Mesendoderm (in vitro differentiated cells): Measurements from ENCODE around the gene CABLES2.

Source experiments
- DNase-seq: peaks from one replicate; pipeline ENCODE4 v3.0.0; 2013
- H2AK5ac ChIP-seq: 2 replicates; pipeline ENCODE4 v1.6.1; 2013; ENCODE audit warnings: low read length, inconsistent platforms
- H2BK120ac ChIP-seq: 2 replicates; pipeline ENCODE4 v1.6.1; 2013; ENCODE audit warnings: low read depth, mild to moderate bottlenecking, low read length, moderate library complexity, mixed read lengths
- H2BK15ac ChIP-seq: replicated peaks from 2 replicates; pipeline ENCODE4 v1.6.1; 2013; ENCODE audit warnings: low read depth, mild to moderate bottlenecking, moderate library complexity
- H2BK5ac ChIP-seq: 2 replicates; pipeline ENCODE4 v1.6.1; 2013; ENCODE audit warnings: low read length, inconsistent platforms
- H3K18ac ChIP-seq: 2 replicates; pipeline ENCODE4 v1.6.1; 2013; ENCODE audit warnings: mild to moderate bottlenecking, low read length, mixed read lengths
- H3K23ac ChIP-seq: one replicate; pipeline ENCODE4 v1.6.1; 2013; ENCODE audit warnings: low read length
- H3K27ac ChIP-seq: 2 replicates; pipeline ENCODE4 v1.5.1; 2013; ENCODE audit warnings: low read depth, mild to moderate bottlenecking, inconsistent platforms, low read length, moderate library complexity
- H3K27me3 ChIP-seq: 2 replicates; pipeline ENCODE4 v1.6.1; 2013; ENCODE audit warnings: low read length, control low read depth, mild to moderate bottlenecking, inconsistent platforms; ENCODE audit not compliant: insufficient read depth, poor library complexity
- H3K36me3 ChIP-seq: 2 replicates; pipeline ENCODE4 v1.6.1; 2013; ENCODE audit warnings: low read length, inconsistent platforms; ENCODE audit not compliant: control insufficient read depth, insufficient read depth
- H3K4ac ChIP-seq: one replicate; pipeline ENCODE4 v1.6.1; 2013; ENCODE audit warnings: low read depth, mild to moderate bottlenecking, low read length, moderate library complexity
- H3K4me1 ChIP-seq: 2 replicates; pipeline ENCODE4 v1.6.1; 2013; ENCODE audit warnings: low read depth, low read length, inconsistent platforms; ENCODE audit not compliant: control insufficient read depth
- H3K4me2 ChIP-seq: 2 replicates; pipeline ENCODE4 v1.6.1; 2013; ENCODE audit warnings: low read length
- H3K4me3 ChIP-seq: 2 replicates; pipeline ENCODE4 v1.5.1; 2013; ENCODE audit warnings: mild to moderate bottlenecking, low read length
- H3K56ac ChIP-seq: one replicate; pipeline ENCODE4 v1.6.1; 2013; ENCODE audit warnings: low read length
- H3K79me1 ChIP-seq: 2 replicates; pipeline ENCODE4 v1.6.1; 2013; ENCODE audit warnings: low read length, inconsistent platforms
- H3K79me2 ChIP-seq: 2 replicates; pipeline ENCODE4 v1.6.1; 2013; ENCODE audit warnings: mild to moderate bottlenecking, low read length; ENCODE audit not compliant: control insufficient read depth, insufficient read depth
- H3K9ac ChIP-seq: 2 replicates; pipeline ENCODE4 v1.6.1; 2013; ENCODE audit warnings: low read length, inconsistent platforms
- H4K5ac ChIP-seq: one replicate; pipeline ENCODE4 v1.6.1; 2013; ENCODE audit warnings: low read length
- H4K8ac ChIP-seq: one replicate; pipeline ENCODE4 v1.6.1; 2013; ENCODE audit warnings: low read depth, mild to moderate bottlenecking, control low read depth, low read length, moderate library complexity
- WGBS: extraction: QIAGEN DNeasy Blood & Tissue Kit; methylation state at CpG from one replicate; pipeline ENCODE4 v1.1.7; 2013; ENCODE audit warnings: low lambda C conversion rate, missing lambda C conversion rate; ENCODE audit not compliant: insufficient coverage; ENCODE audit errors: extremely low coverage; 5-methylcytosine and 5-hydroxymethylcytosine counted together

Gene CABLES2

GRCh38 chr20:62367136-62367632, 39.9 kb downstream of the CABLES2 start, which contains the start of gene LAMA5:
LAMA5 (minus strand) TSS chr20:62367312; CDS start chr20:62367245, 67 bp downstream.
- Histone ChIP-seq H3K56ac (peak within 1 kb of the TSS; percentile 88), H3K27me3 (no peaks in the 10 kb centered on the region), H3K4me2 (peak within 1 kb of the TSS; percentile 87), H3K18ac (peak within 1 kb of the TSS; percentile 88), H3K4me3 (peak within 1 kb of the TSS; percentile 70), H4K5ac (no peak within 1 kb of the TSS), H3K79me2 (peaks cover 21% of the 10 kb centered on the region), H3K4ac (peak within 1 kb of the TSS; percentile 86), H2AK5ac (no peak within 1 kb of the TSS), H3K79me1 (peaks cover 11% of the 10 kb centered on the region), H3K23ac (peak within 1 kb of the TSS; percentile 97), H3K27ac (peak within 1 kb of the TSS; percentile 82), H2BK120ac (peak within 1 kb of the TSS; percentile 51), H4K8ac (no peak within 1 kb of the TSS), H3K4me1 (peaks cover 10% of the 10 kb centered on the region), H2BK5ac (peak within 1 kb of the TSS; percentile 41), H2BK15ac (peak within 1 kb of the TSS; percentile 25), H3K9ac (peak within 1 kb of the TSS; percentile 88), H3K36me3 (no peaks in the 10 kb centered on the region)
- WGBS, result no CpG with 5 or more reads among the region's 70 CpGs
- DNase-seq, result peak; percentile 70

GRCh38 chr20:62366370-62367135, 40.5 kb downstream of the CABLES2 start:
- no peak overlapping the region for H2AK5ac ChIP-seq
- H3K23ac ChIP-seq, result peak overlapping the region; percentile 97
- peaks cover 12% of the 10 kb centered on the region for H3K4me1 ChIP-seq
- no peaks in the 10 kb centered on the region for H3K27me3 ChIP-seq
- H3K4me2 ChIP-seq, result peak overlapping the region; percentile 50
- H3K18ac ChIP-seq, result peak overlapping the region; percentile 88
- no peak overlapping the region for H2BK5ac ChIP-seq
- peak overlapping the region; percentile 82 for H3K27ac ChIP-seq
- no CpG with 5 or more reads among the region's 72 CpGs for WGBS
- peak overlapping the region; percentile 86 for H3K4ac ChIP-seq
- H2BK120ac ChIP-seq, result peak overlapping the region; percentile 51
- H3K36me3 ChIP-seq, result no peaks in the 10 kb centered on the region
- H3K4me3 ChIP-seq, result peak overlapping the region; percentile 70
- no peak overlapping the region for H4K5ac ChIP-seq
- H3K9ac ChIP-seq, result peak overlapping the region; percentile 88
- no peak overlapping the region for H2BK15ac ChIP-seq
- peak overlapping the region; percentile 88 for H3K56ac ChIP-seq
- H4K8ac ChIP-seq, result no peak overlapping the region
- peaks cover 11% of the 10 kb centered on the region for H3K79me1 ChIP-seq
- peaks cover 21% of the 10 kb centered on the region for H3K79me2 ChIP-seq
- DNase-seq, result peak; percentile 91

GRCh38 chr20:62365814-62366369, 41.2 kb downstream of the CABLES2 start:
- H3K23ac ChIP-seq, result no peak overlapping the region
- H4K8ac ChIP-seq, result no peak overlapping the region
- peak overlapping the region; percentile 43 for H3K18ac ChIP-seq
- peak; percentile 90 for DNase-seq
- H4K5ac ChIP-seq, result no peak overlapping the region
- H3K56ac ChIP-seq, result peak overlapping the region; percentile 74
- peaks cover 11% of the 10 kb centered on the region for H3K79me1 ChIP-seq
- no peak overlapping the region for H2BK15ac ChIP-seq
- peaks cover 21% of the 10 kb centered on the region for H3K79me2 ChIP-seq
- H3K4ac ChIP-seq, result no peak overlapping the region
- peak overlapping the region; percentile 82 for H3K27ac ChIP-seq
- H3K4me2 ChIP-seq, result peak overlapping the region; percentile 21
- no peak overlapping the region for H2BK5ac ChIP-seq
- no peak overlapping the region for H2BK120ac ChIP-seq
- no peaks in the 10 kb centered on the region for H3K27me3 ChIP-seq
- peaks cover 16% of the 10 kb centered on the region for H3K4me1 ChIP-seq
- H2AK5ac ChIP-seq, result no peak overlapping the region
- H3K9ac ChIP-seq, result peak overlapping the region; percentile 73
- H3K4me3 ChIP-seq, result peak overlapping the region; percentile 50
- H3K36me3 ChIP-seq, result no peaks in the 10 kb centered on the region
- WGBS, result no CpG with 5 or more reads among the region's 10 CpGs

DNA sequence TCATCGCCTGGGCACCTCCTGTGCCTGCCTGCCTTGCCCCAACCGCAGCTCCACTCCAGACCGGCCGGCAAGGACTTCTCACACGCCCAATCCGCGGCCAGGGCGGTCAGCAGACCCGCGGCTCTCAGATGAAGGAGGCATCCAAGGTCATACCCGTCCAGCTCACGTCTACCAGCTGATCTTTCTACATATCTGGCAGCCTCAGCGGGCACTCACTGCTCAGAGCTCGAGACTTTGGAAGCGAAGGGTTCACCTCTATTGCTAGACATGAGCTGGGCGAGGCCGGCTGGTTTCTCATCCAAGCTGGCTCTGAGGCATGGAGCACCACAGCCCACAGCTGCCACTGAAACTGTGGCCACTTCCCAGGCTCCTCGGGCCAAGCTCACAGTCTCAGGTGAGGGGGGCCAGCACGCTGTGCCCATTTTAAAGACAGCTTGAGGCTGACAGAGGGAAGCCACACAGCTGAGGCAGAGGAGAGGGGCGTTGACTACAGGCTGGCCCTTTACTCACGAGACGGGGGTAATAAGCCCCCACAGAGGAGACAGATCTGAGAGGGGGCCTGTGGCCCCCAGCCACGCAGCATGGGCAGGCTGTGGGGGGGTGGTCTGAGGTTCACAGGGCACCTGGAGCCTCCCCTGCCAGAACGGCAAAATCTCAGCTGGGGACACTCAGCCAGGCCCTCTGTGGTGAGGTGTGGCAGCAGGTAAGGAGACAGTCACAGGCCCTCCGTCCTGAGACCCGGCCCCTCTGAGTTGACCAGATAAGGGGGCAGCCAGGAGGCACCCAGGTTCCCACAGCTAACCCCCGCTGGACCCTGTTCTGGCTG, 42.0 kb downstream of the CABLES2 start:
- Histone ChIP-seq H4K8ac (no peak overlapping the region), H2AK5ac (no peak overlapping the region), H4K5ac (no peak overlapping the region), H3K36me3 (no peaks in the 10 kb centered on the region), H2BK5ac (no peak overlapping the region), H3K27me3 (no peaks in the 10 kb centered on the region), H3K18ac (no peak overlapping the region), H3K4ac (no peak overlapping the region), H3K56ac (peak overlapping the region; percentile 74), H3K23ac (no peak overlapping the region), H3K4me2 (peak overlapping the region; percentile 9), H3K4me1 (peaks cover 19% of the 10 kb centered on the region), H3K4me3 (no peak overlapping the region), H3K27ac (no peak overlapping the region), H2BK15ac (no peak overlapping the region), H3K79me1 (peaks cover 11% of the 10 kb centered on the region), H3K79me2 (peaks cover 21% of the 10 kb centered on the region), H2BK120ac (no peak overlapping the region), H3K9ac (peak overlapping the region; percentile 46)
- DNase-seq, result no peak
- no CpG with 5 or more reads among the region's 27 CpGs for WGBS

DNA sequence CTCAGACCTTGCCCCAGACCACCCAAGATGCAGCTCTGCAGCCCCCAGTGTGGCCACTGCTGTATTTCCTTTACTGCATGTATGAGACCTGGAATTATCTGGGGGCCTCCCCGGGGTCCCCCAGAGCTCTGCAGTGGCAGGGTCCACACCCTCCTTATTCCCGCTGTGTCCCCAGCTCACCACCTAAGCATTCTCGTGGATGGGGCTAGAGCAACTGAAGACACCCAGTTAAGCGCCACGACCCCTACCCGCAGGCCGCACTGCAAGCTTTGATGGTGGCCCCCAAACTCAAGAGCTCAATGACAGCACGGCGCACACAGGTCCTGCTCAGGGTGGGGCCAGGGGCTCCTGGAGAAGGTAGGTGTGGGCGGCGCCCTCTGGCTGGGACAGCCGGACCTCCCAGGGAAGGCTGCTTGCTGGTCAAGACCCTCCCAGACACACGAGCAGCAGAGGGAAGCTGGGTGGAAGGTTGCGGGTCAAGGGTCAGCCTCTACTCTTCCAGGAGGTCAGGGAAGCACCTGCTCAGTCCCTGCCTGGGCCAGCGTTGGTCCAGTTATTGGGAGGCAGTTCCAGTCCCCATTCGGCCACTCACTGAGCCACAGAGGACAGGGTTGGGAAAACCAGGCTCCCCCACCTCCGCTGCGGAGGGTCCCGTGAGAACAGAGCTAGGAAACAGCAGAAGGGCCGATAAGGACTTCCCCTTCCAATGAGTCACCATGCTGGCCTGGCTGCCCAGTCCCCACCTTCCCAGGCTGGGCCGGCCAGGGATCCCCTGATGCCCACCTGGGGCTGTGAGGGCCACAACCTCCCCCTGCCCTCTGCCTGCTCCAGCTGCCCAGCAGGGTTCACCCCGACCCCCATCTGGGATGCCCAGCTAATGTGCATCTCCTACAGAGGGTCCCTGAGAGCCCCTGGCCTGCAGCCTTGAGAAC, 42.9 kb downstream of the CABLES2 start:
- H3K27me3 ChIP-seq, result no peaks in the 10 kb centered on the region
- H3K18ac ChIP-seq, result no peak overlapping the region
- H3K23ac ChIP-seq, result no peak overlapping the region
- no peak overlapping the region for H4K8ac ChIP-seq
- H3K4ac ChIP-seq, result no peak overlapping the region
- no peak overlapping the region for H3K4me3 ChIP-seq
- no peak overlapping the region for H2BK120ac ChIP-seq
- H3K56ac ChIP-seq, result peak overlapping the region; percentile 74
- H2AK5ac ChIP-seq, result no peak overlapping the region
- H3K4me1 ChIP-seq, result peaks cover 15% of the 10 kb centered on the region
- peaks cover 26% of the 10 kb centered on the region for H3K79me2 ChIP-seq
- H3K36me3 ChIP-seq, result no peaks in the 10 kb centered on the region
- H3K27ac ChIP-seq, result no peak overlapping the region
- no CpG with 5 or more reads among the region's 22 CpGs for WGBS
- H2BK5ac ChIP-seq, result no peak overlapping the region
- no peak overlapping the region for H2BK15ac ChIP-seq
- peaks cover 11% of the 10 kb centered on the region for H3K79me1 ChIP-seq
- H3K4me2 ChIP-seq, result no peak overlapping the region
- DNase-seq, result no peak
- H3K9ac ChIP-seq, result peak overlapping the region; percentile 32
- no peak overlapping the region for H4K5ac ChIP-seq
